Right forelimb (tissue), 1 donor: Measurements from ENCODE around the gene CFLAR.
"Not testable (repeated sequence)": the region's sequence is repeated elsewhere in the genome, so short reads cannot be mapped to it uniquely, and the experiment has no call there.

ENCODE experiments used
- DNase-seq: peaks from one replicate; pipeline ENCODE4 v3.0.0-alpha.2; 2018

Gene CFLAR

GRCh38 chr2:201118961-201119854, 3.2 kb downstream of the CFLAR start:
- DNase-seq, result no peak

- DNase-seq, result no peak
These were observed 6.3 kb downstream of the CFLAR start for GRCh38 chr2:201122276-201122675.

GRCh38 chr2:201126308-201127151, 10.6 kb downstream of the CFLAR start:
- no peak for DNase-seq

GRCh38 chr2:201127152-201127511, 11.2 kb downstream of the CFLAR start:
- no peak for DNase-seq

- no peak for DNase-seq
These were observed 11.6 kb downstream of the CFLAR start for GRCh38 chr2:201127570-201127969.

- no peak for DNase-seq
These were observed 12.1 kb downstream of the CFLAR start for GRCh38 chr2:201128033-201128432.

GRCh38 chr2:201128933-201129505, 13.1 kb downstream of the CFLAR start:
- DNase-seq, result no peak

GRCh38 chr2:201130524-201131186, 14.7 kb downstream of the CFLAR start:
- no peak for DNase-seq

- DNase-seq, result no peak
These were observed 16.6 kb downstream of the CFLAR start for GRCh38 chr2:201132518-201132917.

GRCh38 chr2:201135386-201135785, 19.4 kb downstream of the CFLAR start:
- no peak for DNase-seq

- DNase-seq, result no peak
These were observed 20.9 kb downstream of the CFLAR start for GRCh38 chr2:201136889-201137321.

GRCh38 chr2:201137505-201138400, 21.8 kb downstream of the CFLAR start:
- DNase-seq, result no peak

GRCh38 chr2:201138401-201138970, 22.5 kb downstream of the CFLAR start:
- DNase-seq, result no peak

GRCh38 chr2:201138986-201139781, 23.2 kb downstream of the CFLAR start:
- not testable (repeated sequence) for DNase-seq

- no peak for DNase-seq
These were observed 24.1 kb downstream of the CFLAR start for GRCh38 chr2:201139836-201140604.

- no peak for DNase-seq
These were observed 28.4 kb downstream of the CFLAR start for GRCh38 chr2:201144101-201145051.

- DNase-seq, result no peak
These were observed 32.5 kb downstream of the CFLAR start for GRCh38 chr2:201148434-201148990.
